HG02798 (cell line): ENCODE results near the gene ARHGDIA.

Experiments
- ATAC-seq: cut with Tn5 transposase; IDR thresholded peaks from one replicate; pipeline ENCODE4 v1.9.1; 2021; ENCODE audit warnings: mild to moderate bottlenecking; ENCODE audit not compliant: unreplicated experiment, poor library complexity

ARHGDIA gene

DNA sequence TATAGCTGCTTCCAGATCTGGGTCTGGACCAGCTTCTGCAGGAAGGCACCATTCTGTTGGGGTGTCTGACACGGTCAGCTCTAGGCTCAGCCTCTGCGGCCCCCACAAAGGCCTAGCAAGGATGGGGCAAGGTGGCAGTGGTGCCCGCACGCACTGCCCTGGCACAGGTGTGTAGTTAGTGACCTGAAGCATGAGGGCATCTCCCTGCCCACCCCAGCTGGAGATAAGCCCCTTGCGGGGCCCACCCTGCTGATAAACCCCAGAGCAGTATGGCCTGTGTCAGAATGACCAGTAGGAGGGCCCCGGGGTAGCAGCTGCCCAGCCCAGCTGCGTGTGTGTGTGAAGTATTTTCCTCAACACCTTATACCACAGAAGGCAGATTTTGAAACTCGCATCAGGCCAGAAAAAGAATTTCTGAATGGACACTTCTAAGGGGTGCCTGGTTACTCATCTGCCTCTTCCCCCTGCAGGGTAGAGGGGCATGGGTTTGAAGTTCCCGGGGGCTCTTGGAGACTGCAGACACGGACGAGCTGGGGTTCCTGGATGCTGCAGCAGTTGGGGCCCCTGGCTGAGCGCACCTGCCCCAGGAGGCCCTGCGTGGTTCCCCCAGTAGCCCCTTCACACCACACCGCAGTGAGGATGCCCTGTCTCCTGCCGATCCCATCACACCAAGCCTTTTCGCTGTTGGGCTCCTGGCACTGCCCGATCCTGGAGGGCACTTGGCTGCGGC lies 4.5 kb downstream of the ARHGDIA start:
- no peak for ATAC-seq

DNA sequence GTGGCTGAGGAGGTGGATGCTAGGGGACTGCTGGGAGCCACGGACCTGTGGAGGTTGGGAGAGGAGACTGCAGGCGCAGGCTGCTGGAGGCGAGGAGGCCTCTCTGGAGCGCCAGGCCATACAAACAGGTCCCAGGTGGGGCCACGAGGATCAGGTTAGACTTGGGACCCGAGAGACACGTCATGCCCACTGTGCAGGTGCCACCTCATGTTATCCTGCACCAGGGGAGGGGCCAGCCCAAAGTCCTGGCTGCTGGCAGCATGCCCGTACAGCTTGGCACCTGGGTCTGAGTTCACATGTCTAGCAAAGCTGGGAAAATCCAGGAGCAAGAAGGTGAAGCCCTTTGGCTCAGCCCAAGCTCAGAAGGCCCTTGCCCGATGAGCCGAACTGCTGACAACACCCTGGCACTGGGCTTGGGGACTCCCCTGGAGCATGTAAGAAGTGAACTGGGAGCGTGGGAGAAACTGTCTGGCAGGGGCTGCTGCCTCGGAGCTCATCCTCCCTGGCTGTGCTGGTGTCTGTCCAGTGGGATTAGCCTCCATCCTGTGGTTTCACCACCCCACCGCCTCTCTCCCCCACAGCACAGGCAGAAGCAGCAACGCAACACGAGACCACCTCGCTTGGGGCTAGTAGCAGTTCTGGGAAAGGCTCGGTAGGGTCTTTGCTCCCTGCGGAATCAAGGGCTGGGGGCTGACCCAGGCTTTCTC lies 5.3 kb downstream of the ARHGDIA start:
- no peak for ATAC-seq

DNA sequence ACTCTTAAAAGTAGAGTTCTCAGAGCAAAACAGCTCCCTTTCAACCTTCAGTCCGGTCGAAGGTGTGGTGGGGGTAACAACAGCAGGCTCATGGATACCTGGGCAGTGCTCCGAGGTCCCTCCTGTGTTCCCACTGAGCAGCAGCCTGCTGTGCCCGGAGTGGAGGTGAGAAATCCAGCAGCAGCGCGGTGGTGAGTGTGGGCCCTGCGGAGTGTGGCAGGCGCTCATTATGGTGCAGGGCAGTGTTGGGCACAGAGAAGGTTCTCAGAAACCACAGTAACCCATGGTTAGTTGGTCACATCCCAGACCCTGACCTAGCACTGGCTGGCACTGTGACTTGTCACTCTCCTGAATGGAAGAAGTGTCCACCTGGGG lies 5.8 kb downstream of the ARHGDIA start:
- no peak for ATAC-seq

DNA sequence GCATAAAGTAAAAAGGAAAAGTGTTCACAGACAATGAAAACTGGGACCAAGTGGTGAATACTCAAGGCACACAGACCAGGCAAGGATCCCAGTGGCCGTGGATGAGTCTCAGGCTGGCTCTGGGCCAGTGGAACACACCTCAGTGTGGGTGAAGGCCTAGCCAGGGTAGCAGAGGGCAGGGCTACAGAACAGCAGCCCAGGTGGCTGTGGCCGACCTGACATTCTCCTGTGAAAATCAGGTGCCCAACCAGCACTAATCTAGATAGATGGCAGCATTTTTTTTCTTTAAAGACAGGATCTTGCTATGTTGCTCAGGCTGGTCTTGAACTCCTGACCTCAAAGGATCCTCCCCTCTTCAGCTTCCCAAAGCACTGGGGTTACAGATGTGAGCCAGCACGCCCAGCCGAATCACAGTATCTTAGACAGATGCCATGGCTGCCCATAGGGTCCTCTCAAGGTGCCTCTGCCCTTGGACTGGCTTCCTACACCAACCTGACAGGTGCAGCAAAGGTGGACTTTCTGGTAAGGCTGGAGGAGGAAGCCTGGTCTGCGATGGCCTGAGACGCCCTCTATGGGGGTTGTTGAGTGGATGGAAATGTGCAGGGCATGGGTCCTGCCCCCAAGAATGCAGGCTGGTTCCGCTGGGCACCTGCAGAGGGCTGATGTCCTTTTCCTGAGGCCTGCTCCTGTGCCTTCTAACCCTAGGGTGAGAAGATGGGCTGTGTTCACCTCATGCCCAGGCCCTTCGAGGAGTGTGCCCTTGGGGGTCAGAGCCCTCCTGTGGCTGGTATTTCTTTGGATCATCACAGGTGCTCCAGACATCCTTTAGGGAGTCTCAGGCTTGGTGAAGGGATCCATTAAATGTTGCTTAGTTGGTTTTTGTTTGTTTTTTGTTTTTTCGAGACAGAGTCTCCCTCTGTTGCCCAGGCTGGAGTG lies 7.0 kb downstream of the ARHGDIA start:
- ATAC-seq: no peak

DNA sequence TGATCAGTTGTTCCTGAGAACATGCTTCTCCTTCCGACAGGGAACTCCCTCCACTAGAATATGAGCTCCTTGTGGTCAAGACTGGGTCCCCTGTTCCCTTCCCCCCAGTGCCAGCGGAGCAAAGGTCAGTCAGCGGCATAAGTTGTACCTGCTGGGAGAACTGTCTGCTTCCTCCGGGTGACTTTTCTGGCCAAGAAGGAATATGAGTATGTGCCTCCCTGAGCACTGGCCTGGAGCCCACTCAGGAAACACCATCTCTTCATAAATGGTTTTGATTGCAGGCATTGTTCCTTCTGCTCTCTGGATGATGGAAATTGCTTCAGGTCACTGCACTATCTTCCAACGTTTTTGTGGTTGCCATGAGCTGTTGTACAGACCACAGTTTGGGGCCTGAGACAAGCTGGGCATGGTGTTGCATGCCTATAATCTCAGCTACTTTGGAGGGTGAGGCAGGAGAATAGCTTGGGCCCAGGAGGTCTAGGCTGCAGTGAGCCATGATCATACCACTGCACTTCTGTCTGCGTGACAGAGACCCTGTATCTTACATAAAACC lies 7.9 kb downstream of the ARHGDIA start:
- no peak for ATAC-seq

DNA sequence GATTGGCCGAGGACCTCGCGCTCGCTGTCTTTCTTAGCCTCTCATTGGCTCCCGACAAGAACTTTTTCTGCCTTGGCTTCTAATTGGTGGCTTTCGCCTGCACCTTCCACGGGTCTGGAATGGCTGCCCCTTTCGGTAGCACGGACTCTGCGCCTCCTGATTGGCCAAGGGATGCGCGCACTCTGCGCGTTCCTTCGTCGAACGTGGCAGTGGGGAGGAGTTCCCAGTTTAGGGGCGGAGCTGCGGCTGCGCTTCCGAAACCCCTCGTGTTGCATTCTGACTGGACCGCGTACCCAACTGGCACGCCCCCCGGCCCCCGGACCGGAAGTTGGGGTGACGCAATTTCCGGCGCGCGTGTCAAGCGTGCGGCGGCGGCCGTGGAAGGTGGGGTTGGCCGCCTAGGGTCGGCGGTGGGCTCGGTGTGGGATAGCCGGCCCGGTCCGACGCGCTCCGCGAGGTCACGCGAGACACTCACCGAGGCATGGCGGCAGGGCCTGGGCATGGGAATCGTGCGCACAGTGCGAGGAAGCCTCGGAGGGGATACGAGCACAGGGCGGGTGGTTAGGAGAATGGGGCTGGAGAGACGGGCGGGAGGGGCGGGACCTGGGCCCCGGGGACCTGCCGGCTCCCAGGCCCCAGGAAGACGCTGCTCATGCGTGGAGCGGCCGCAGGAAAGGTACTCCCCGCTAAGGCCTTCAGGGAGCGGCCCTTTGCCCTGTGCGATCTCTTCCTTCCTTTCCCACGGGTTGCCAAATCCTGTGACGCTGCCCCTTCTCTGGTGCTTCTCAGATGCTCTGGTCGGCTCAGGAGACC lies 10.2 kb downstream of the ARHGDIA start:
- peak; percentile 80 for ATAC-seq

DNA sequence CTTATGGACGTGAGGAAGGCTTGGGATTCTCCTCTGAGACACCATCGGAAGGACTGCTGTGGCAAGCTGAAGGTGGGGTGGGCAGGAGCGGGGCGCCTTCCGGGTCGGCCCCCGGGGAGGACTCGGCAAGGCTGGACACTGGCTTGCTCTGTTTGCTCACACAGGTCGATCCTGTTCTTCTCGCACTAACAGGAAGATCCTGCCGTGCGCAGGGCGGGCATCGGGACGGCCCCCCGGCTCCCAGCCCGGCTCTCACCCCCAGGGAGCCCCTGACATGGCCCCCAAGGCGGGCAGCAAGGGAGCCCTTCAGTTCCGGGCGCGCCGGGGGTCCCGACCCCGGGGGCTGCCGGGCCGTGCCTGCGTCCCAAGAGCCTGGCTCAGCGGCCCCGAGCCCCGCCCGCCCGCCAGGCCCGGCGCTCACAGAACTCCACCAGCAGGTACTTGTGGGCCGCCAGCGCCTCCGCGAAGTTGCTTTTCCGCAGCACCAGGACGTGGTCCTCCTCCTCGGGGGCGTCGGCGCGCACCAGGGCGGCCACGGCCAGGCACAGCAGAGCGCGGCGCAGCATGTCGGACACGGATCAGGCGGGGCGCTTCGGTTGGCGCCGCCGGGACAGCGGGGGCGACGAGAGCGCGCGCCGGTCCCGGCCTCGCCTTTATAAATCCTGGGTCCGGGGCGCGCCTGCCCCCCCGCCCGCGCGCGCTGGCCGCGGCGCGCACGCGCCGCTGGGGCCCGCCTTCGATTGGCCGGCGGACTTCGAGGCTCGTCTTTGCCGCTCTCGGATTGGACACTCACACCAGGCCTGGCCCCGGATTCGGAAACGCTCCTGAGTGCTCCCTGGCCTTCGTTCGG lies 11.0 kb downstream of the ARHGDIA start, which contains the start of gene P4HB:
Gene P4HB (minus strand): TSS at position 630 of the 850 bp plus-strand sequence. CDS start 64 bp downstream, at position 566.
- ATAC-seq: no peak

DNA sequence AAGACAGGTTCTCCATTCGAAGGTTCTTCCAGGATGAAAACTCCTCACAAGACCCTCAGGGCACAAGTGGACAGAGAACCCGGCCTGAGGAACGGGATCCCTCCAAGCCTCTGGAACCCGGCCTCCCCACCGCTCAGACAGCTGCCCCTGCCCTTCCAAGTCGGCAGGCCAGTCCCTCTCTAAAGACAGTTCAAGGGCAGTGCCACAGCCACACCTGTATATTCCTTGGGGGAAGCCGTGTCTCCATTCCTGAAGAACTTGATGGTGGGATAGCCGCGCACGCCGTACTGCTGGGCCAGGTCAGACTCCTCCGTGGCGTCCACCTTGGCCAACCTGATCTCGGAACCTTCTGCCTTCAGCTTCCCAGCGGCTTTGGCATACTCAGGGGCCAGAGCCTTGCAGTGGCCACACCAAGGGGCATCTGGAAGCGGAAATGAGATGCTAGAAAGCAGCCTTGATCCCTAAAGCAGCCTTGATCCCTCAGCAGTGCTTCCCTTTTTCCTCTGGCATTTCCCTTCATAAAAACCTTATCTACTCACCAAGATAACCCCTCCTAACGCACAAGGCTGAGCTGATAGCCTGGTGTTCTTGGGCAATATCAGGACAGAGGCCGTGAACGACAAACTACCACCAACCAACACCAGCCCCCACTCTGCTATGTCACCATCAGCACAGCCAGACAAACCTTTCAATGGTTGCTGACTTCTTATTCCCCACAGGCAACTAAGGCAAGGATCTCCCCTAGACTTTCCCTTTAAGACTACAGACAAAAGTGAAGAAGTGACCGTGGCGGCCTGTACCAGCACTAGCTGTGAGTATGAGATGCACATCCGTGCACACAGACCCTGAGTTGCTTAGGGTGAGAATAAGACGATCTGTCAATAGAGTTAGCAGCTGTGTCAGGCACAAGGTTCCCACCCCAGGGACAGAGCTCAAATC lies 11.9 kb downstream of the ARHGDIA start:
- ATAC-seq: no peak

DNA sequence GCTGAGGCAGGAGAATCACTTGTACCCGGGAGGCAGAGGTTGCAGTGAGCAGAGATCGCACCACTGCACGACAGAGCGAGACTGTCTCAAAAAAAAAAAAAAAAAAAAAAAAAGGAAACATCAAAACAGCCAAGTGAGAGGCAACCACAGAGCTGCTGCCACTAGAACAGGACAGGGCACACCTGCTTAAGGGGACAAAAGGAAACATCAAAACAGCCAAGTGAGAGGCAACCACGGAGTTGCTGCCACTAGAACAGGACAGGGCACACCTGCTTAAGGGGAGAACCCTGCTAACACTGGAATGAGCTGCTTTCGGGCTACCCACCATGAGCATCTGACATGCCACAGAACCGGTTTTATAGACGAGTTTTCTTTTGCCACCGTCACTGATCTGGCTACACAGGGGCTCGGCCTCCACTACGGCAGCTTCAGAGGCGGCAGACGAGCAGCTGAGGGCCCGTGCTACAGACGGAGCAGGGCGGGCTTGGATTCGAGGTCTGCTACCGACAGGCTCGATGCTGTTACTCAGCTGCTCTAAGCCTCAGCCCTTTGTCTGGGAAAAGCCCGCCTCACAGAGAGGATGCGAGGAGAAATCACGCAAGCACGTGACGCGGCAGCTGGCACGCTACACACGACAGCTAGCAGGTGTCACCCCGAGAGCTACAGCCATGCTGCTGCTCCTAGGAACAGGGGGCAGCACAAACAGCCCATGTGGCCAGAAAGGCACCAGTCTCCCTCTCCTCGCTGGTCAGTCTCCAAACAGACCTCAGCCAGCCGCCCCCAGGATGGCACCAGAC lies 12.8 kb downstream of the ARHGDIA start:
- ATAC-seq: no peak

DNA sequence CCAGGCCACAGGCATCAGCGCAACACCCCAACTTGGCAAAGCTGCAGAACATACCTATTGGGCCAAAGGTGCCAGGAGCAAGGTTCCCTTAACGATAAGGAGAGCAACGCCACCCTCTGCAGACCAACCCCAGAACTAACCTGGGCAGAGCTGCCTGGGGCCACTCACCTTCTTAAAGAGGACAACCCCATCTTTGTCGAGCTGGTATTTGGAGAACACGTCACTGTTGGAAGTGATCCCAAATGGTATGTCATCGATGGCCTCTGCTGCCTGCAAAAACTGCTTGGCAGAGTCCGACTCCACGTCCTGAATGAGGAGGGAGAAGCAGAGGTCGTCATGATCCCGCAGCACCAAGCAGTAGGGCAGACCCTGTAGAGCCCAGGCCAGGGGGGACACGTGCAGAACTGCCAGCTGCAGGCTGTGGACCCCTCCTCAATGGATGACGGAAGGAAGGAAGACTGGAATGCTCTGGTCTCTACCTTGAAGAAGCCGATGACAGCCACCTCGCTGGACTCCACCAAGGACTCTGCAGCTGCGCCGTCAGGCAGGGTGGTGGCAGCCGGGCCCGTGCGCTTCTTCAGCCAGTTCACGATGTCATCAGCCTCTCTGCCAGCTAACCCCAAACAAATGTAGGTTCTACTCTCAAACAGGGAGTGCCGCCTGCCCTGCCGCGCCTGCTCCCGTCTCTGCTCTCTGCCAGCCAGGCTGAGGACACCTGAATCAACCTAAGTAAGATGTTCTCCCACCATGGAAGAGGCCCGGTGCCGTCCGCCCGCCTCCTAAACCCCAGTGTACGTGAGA lies 16.0 kb downstream of the ARHGDIA start:
- ATAC-seq: no peak

DNA sequence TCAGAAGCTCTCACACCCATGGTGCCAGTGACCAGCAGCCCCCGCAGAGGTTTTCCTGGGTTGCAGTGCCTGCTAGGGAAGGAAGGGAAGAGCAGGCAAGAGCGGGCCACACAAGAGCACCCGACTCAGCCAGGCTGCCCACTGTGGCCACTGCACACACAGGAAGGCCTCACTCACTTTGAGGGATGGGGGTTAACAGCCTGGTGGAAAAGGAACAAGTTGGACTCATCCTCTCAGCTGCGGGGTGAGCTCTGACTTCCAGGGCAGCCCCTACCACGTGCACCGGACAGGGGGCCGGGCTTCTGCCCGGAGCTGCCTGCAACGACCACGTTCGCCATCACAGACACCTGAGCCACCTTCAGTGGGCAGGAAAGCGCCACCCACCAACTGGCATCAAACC lies 18.9 kb downstream of the ARHGDIA start:
- ATAC-seq: no peak

DNA sequence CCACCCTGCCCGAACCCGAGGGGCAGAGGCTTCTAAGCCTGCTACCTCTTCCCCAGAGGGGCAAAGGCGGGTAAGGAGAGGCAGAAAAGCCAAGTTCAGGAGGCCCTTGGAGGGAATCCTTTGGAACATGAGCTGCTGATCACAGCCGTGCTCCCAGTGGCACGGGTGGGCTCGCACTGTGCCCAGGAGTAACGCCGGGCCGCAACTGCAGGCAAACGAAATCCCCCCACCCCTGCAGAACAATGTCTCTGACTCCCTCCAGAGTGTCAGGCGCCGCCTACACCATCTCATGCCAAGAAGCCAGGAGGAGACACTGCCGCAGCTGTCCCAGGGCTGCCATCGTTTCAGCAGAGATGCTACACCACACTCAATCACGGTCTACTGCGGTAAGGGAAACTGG lies 19.7 kb downstream of the ARHGDIA start:
- no peak for ATAC-seq

DNA sequence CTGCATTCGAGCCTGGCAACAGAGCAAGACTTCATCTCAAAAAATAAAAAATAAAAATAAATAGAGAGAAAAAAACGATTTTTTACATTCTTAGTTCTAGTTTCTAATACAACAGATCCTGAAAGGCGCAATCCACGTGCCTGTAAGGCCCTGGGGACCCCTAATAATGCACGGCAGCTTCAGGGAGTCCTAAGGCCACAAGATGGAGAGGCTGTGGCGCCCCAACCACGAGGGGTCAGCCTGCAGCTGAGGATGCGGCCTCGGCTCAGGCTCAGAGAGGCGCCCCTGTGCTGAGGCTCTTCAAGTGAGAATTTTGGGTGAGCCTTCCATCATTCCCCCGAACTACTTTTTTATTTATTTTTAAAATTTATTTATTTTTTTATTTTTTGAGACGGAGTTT lies 21.7 kb downstream of the ARHGDIA start:
- no peak for ATAC-seq

DNA sequence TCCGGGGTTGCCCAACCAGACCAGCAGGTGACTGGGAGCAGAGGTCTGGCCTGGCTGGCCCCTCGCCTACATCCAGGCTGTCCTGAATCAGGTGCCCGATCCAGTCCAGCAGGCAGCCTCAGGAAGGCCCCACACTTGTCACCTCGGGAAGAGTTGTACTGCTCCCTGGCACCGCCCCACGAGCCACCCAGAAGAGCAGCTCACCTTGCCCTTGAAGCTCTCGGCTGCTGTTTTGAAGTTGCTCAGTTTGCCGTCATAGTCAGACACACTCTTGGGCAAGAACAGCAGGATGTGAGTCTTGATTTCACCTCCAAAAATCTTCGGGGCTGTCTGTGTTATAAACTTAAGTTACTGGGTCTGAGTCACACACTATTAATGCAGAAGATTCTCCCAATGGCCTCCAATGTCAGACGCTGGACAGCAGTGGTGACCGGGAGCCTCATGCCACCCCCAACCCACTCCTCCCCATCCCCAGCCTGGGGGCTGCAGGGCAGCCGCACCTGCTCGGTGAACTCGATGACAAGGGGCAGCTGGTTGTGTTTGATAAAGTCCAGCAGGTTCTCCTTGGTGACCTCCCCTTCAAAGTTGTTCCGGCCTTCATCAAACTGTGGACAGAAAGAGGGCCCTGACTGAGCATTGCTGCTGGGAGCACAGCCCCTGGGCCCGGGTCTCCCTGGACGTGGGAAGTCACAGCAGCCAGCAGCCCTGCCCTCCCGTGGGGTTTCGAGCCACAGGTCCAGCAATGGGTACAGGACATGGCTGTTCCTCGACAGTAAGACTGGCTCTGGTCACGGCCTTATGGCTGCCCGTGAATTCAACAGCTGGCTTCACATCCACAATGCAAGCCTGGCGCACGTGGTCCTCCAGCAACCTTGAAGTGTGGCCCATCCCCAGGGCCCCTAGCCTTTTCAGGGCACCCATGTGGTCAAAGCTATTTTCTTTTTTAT lies 24.1 kb downstream of the ARHGDIA start:
- ATAC-seq: no peak
